NCI-H82 (cell line): ENCODE measurements around the gene CELF3.
"Not testable (repeated sequence)": the region's sequence is repeated elsewhere in the genome, so short reads cannot be mapped to it uniquely, and the experiment has no call there.

Experiments used
- DNase-seq: peaks from one replicate; lab custom pipeline; 2025; lab: John Stamatoyannopoulos, UW

Gene CELF3

GRCh38 chr1:151703813-151704212, 12.8 kb downstream of the CELF3 start:
- no peak for DNase-seq

- no peak for DNase-seq
These were observed 13.7 kb downstream of the CELF3 start for GRCh38 chr1:151702936-151703335.

- DNase-seq: no peak
These were observed 15.1 kb downstream of the CELF3 start for GRCh38 chr1:151701515-151701914.

- peak; percentile 82 for DNase-seq
These were observed 23.4 kb downstream of the CELF3 start for GRCh38 chr1:151693057-151693651.

- no peak for DNase-seq
These were observed 24.4 kb downstream of the CELF3 start for GRCh38 chr1:151692226-151692625.

- no peak for DNase-seq
These were observed 27.1 kb downstream of the CELF3 start for GRCh38 chr1:151689494-151689893.

GRCh38 chr1:151686561-151686960, 30.0 kb downstream of the CELF3 start:
- no peak for DNase-seq

- no peak for DNase-seq
These were observed 32.5 kb downstream of the CELF3 start for GRCh38 chr1:151684128-151684527.

- DNase-seq: not testable (repeated sequence)
These were observed 33.7 kb downstream of the CELF3 start for GRCh38 chr1:151682901-151683300.

GRCh38 chr1:151681923-151682322, 34.7 kb downstream of the CELF3 start:
- no peak for DNase-seq

GRCh38 chr1:151680826-151681225, 35.8 kb downstream of the CELF3 start:
- peak; percentile 38 for DNase-seq

- no peak for DNase-seq
These were observed 36.2 kb downstream of the CELF3 start for GRCh38 chr1:151680391-151680790.

- no peak for DNase-seq
These were observed 43.2 kb downstream of the CELF3 start for GRCh38 chr1:151673407-151673806.

- not testable (repeated sequence) for DNase-seq
These were observed 46.4 kb downstream of the CELF3 start for GRCh38 chr1:151670036-151670675.

- DNase-seq: no peak
These were observed 48.5 kb downstream of the CELF3 start for GRCh38 chr1:151668090-151668489.

GRCh38 chr1:151661751-151662150, 54.9 kb downstream of the CELF3 start:
- DNase-seq: no peak

- DNase-seq: peak; percentile 55
These were observed 61.2 kb downstream of the CELF3 start for GRCh38 chr1:151655371-151655770.

GRCh38 chr1:151653397-151653796, 63.2 kb downstream of the CELF3 start:
- no peak for DNase-seq
